Globus pallidus (tissue), 1 donor: ENCODE data around the gene CALML4.

ENCODE experiments used
- DNase-seq: peaks from one replicate; pipeline ENCODE4 v3.0.0-alpha.2; 2015; ENCODE audit warnings: low spot score

Gene CALML4

GRCh38 chr15:68145706-68146105, 59.4 kb downstream of the CALML4 start:
- no peak for DNase-seq

- DNase-seq = no peak
Measured at GRCh38 chr15:68143785-68144184, 61.3 kb downstream of the CALML4 start.

GRCh38 chr15:68143129-68143528, 62.0 kb downstream of the CALML4 start:
- no peak for DNase-seq
